WTC11 (cell line): ENCODE results near the gene CAPN7. TPM values are rescaled to one million over a fixed set of nuclear protein-coding genes. Genes with fewer than 3 reads are reported as not detected.

Source experiments
- ATAC-seq: fragments of 200-7000 bp; cut with Tn5 transposase; 2 replicates; pipeline ENCODE4 v1.10.0; 2021; ENCODE audit warnings: mild to moderate bottlenecking, moderate library complexity
- CTCF ChIA-PET: fragments of 300-600 bp; sonication (Branson Sonifier 250); formaldehyde crosslinking; loops from one replicate; lab custom pipeline; 2021; ENCODE audit warnings: antibody characterized with exemption; lab: Charles Lee
- POLR2A ChIA-PET: fragments of 350-600 bp; sonication (Branson Sonifier 250); formaldehyde crosslinking; loops from one replicate; lab custom pipeline; 2021; ENCODE audit warnings: antibody characterized with exemption; lab: Charles Lee
- DNase-seq: peaks from one replicate; pipeline ENCODE4 v3.0.0; 2021; ENCODE audit warnings: low spot score
- H3K27ac Mint-ChIP-seq: 2 replicates; pipeline ENCODE4 v1.8.0; 2021; ENCODE audit warnings: mixed read lengths
- H3K27me3 Mint-ChIP-seq: 2 replicates; pipeline ENCODE4 v1.8.0; 2021; ENCODE audit warnings: low read depth, mild to moderate bottlenecking, moderate library complexity, mixed read lengths
- H3K36me3 Mint-ChIP-seq: 2 replicates; pipeline ENCODE4 v1.8.0; 2021; ENCODE audit warnings: mixed read lengths
- H3K4me1 Mint-ChIP-seq: 2 replicates; pipeline ENCODE4 v1.8.0; 2022; ENCODE audit warnings: mixed read lengths
- H3K4me3 Mint-ChIP-seq: 2 replicates; pipeline ENCODE4 v1.8.0; 2021; ENCODE audit warnings: mild to moderate bottlenecking, moderate library complexity, mixed read lengths
- H3K9me3 Mint-ChIP-seq: 2 replicates; pipeline ENCODE4 v1.8.0; 2021; ENCODE audit warnings: mixed read lengths
- AR ChIP-seq: fragments of 250-450 bp; sonication (Bioruptor Pico); IDR thresholded peaks from 2 replicates; pipeline ENCODE4 v1.9.0; 2021; ENCODE audit warnings: mild to moderate bottlenecking
- ATF1 ChIP-seq: sonication (generic); formaldehyde crosslinking; IDR thresholded peaks from 2 replicates; pipeline ENCODE4 v1.8.1; 2023; ENCODE audit warnings: mild to moderate bottlenecking, moderate library complexity, missing genetic modification reagents
- CREM ChIP-seq: sonication (generic); formaldehyde crosslinking; IDR thresholded peaks from 2 replicates; pipeline ENCODE4 v1.8.1; 2022; ENCODE audit warnings: mild to moderate bottlenecking, missing genetic modification reagents, moderate library complexity
- E2F1 ChIP-seq: sonication (generic); formaldehyde crosslinking; IDR thresholded peaks from 2 replicates; pipeline ENCODE4 v1.8.0; 2022; ENCODE audit warnings: mild to moderate bottlenecking, missing genetic modification reagents
- E2F4 ChIP-seq: sonication (generic); formaldehyde crosslinking; IDR thresholded peaks from 2 replicates; pipeline ENCODE4 v1.8.1; 2022; ENCODE audit warnings: low read depth, mild to moderate bottlenecking, moderate library complexity, missing genetic modification reagents, borderline replicate concordance
- MAX ChIP-seq: sonication (generic); formaldehyde crosslinking; IDR thresholded peaks from 2 replicates; pipeline ENCODE4 v1.8.0; 2022; ENCODE audit warnings: mild to moderate bottlenecking, missing genetic modification reagents
- MYBL2 ChIP-seq: sonication (generic); formaldehyde crosslinking; IDR thresholded peaks from 2 replicates; pipeline ENCODE4 v1.8.1; 2023; ENCODE audit warnings: mild to moderate bottlenecking, moderate library complexity, missing genetic modification reagents
- NR2C2 ChIP-seq: sonication (generic); formaldehyde crosslinking; IDR thresholded peaks from 2 replicates; pipeline ENCODE4 v1.8.0; 2022; ENCODE audit warnings: mild to moderate bottlenecking, missing genetic modification reagents
- RELA ChIP-seq: sonication (generic); formaldehyde crosslinking; IDR thresholded peaks from 2 replicates; pipeline ENCODE4 v1.8.1; 2022; ENCODE audit warnings: missing genetic modification reagents, mild to moderate bottlenecking, borderline replicate concordance
- SMAD4 ChIP-seq: sonication (generic); formaldehyde crosslinking; IDR thresholded peaks from 2 replicates; pipeline ENCODE4 v1.8.0; 2022; ENCODE audit warnings: mild to moderate bottlenecking, missing genetic modification reagents
- SP1 ChIP-seq: sonication (generic); formaldehyde crosslinking; conservative IDR thresholded peaks from 2 replicates; pipeline ENCODE4 v1.8.1; 2022; ENCODE audit warnings: missing genetic modification reagents
- ZNF138 ChIP-seq: sonication (generic); formaldehyde crosslinking; conservative IDR thresholded peaks from 2 replicates; pipeline ENCODE4 v1.8.1; 2022; ENCODE audit warnings: mild to moderate bottlenecking, moderate library complexity, missing genetic modification reagents
- ZNF232 ChIP-seq: sonication (generic); formaldehyde crosslinking; IDR thresholded peaks from 2 replicates; pipeline ENCODE4 v1.8.0; 2022; ENCODE audit warnings: mild to moderate bottlenecking, missing genetic modification reagents
- ZNF281 ChIP-seq: sonication (generic); formaldehyde crosslinking; IDR thresholded peaks from 2 replicates; pipeline ENCODE4 v1.8.0; 2023; ENCODE audit warnings: mild to moderate bottlenecking, missing genetic modification reagents
- ZNF317 ChIP-seq: sonication (generic); formaldehyde crosslinking; IDR thresholded peaks from 2 replicates; pipeline ENCODE4 v1.8.1; 2023; ENCODE audit warnings: low read depth, mild to moderate bottlenecking, moderate library complexity, missing genetic modification reagents, borderline replicate concordance
- ZNF423 ChIP-seq: fragments of 250-450 bp; sonication (Bioruptor Pico); IDR thresholded peaks from 2 replicates; pipeline ENCODE4 v2.1.2; 2022; ENCODE audit warnings: mild to moderate bottlenecking, moderate library complexity
- ZNF532 ChIP-seq: fragments of 250-450 bp; sonication (Bioruptor Pico); IDR thresholded peaks from 2 replicates; pipeline ENCODE4 v1.9.0; 2021; ENCODE audit warnings: mild to moderate bottlenecking, borderline replicate concordance
- total RNA-seq: library from RNA; stranded (reverse); gene quantifications from 3 replicates; pipeline ENCODE4 v1.2.3, GENCODE V29; 2021

Gene CAPN7
- total RNA-seq, 1 experiment from 2014 or later, result 16.8 TPM

GRCh38 chr3:15218689-15219088, 12.6 kb downstream of the CAPN7 start:
- TF ChIP-seq ZNF138 (CRISPR knock-in tag) (no peak), ZNF532 (CRISPR knock-in tag) (no peak), SP1 (CRISPR knock-in tag) (no peak), ZNF317 (CRISPR knock-in tag) (no peak), SMAD4 (CRISPR knock-in tag) (no peak), ATF1 (CRISPR knock-in tag) (no peak), RELA (CRISPR knock-in tag) (no peak), ZNF281 (no peak), NR2C2 (no peak), AR (CRISPR knock-in tag) (no peak), E2F4 (CRISPR knock-in tag) (no peak), MYBL2 (CRISPR knock-in tag) (no peak), E2F1 (CRISPR knock-in tag) (no peak), ZNF423 (CRISPR knock-in tag) (no peak), MAX (no peak), ZNF232 (no peak), CREM (no peak)
- H3K9me3 Mint-ChIP-seq, result no peaks in the 10 kb centered on the region
- H3K27me3 Mint-ChIP-seq, result no peaks in the 10 kb centered on the region
- no peak for DNase-seq
- ATAC-seq, result no peak
- H3K4me3 Mint-ChIP-seq, result no peak overlapping the region
- CTCF ChIA-PET, result no interaction called here
- no peak overlapping the region for H3K27ac Mint-ChIP-seq
- POLR2A ChIA-PET, result interaction anchor here (1.1 kb wide), 1 partner anchor 38 kb away, joined by 3 read pairs; no protein-coding TSS in a partner anchor
- peaks cover 28% of the 10 kb centered on the region for H3K36me3 Mint-ChIP-seq
- no peaks in the 10 kb centered on the region for H3K4me1 Mint-ChIP-seq
